HepG2 (cell line): ENCODE results near the gene HDHD3. TPM values are rescaled to one million over a fixed set of nuclear protein-coding genes. Genes with fewer than 3 reads are reported as not detected.
A peak's percentile ranks its signal among the peaks of the same experiment; 100 is the strongest.

Experiments used
- ARNTL ChIP-seq: sonication (generic); formaldehyde crosslinking; IDR thresholded peaks from 2 replicates; pipeline ENCODE4 v1.4.0; 2020; ENCODE audit warnings: mild to moderate bottlenecking, missing genetic modification reagents
- BCL6 ChIP-seq: IDR thresholded peaks from 2 replicates; pipeline ENCODE4 v1.6.1; 2016; ENCODE audit warnings: missing genetic modification reagents, missing compliant biosample characterization
- CREBL2 ChIP-seq: sonication (generic); formaldehyde crosslinking; IDR thresholded peaks from 2 replicates; pipeline ENCODE4 v1.8.1; 2023; ENCODE audit warnings: missing genetic modification reagents, mild to moderate bottlenecking, borderline replicate concordance
- ELF1 ChIP-seq: sonication (generic); formaldehyde crosslinking; IDR thresholded peaks from 2 replicates; pipeline ENCODE4 v1.4.0; 2020; ENCODE audit warnings: missing genetic modification reagents
- ERF ChIP-seq: IDR thresholded peaks from 2 replicates; pipeline ENCODE4 v1.6.1; 2018; ENCODE audit warnings: missing biosample characterization, missing genetic modification reagents
- GFI1 ChIP-seq: sonication (generic); formaldehyde crosslinking; IDR thresholded peaks from 2 replicates; pipeline ENCODE4 v1.5.0; 2020; ENCODE audit warnings: missing genetic modification reagents, mild to moderate bottlenecking, borderline replicate concordance
- HOXA5 ChIP-seq: sonication (generic); formaldehyde crosslinking; IDR thresholded peaks from 2 replicates; pipeline ENCODE4 v1.4.0; 2020; ENCODE audit warnings: missing genetic modification reagents
- MXI1 ChIP-seq: IDR thresholded peaks from 3 replicates; pipeline ENCODE4 v1.6.1; 2012; ENCODE audit warnings: low read depth, low read length, inconsistent platforms, borderline replicate concordance
- NCOA2 ChIP-seq: sonication (generic); formaldehyde crosslinking; IDR thresholded peaks from 2 replicates; pipeline ENCODE4 v1.8.0; 2022; ENCODE audit warnings: inconsistent platforms
- NFE2 ChIP-seq: sonication (generic); formaldehyde crosslinking; IDR thresholded peaks from 2 replicates; pipeline ENCODE4 v1.4.0; 2020; ENCODE audit warnings: missing genetic modification reagents
- RBM22 ChIP-seq: fragments of 200-400 bp; formaldehyde crosslinking; optimal IDR thresholded peaks from 2 replicates; pipeline ENCODE3; 2017; ENCODE audit warnings: mild to moderate bottlenecking, low read length, moderate library complexity
- TCF12 ChIP-seq, 2 experiments: fragments of 450-650 bp in 1 of 2; sonication (generic) in 1 of 2; formaldehyde crosslinking in 1 of 2; IDR thresholded peaks; 2 replicates each; pipeline versions ENCODE4 v1.6.1 to v1.8.0; 2017 to 2022; ENCODE audit warnings: antibody characterized with exemption in 1 of 2, mild to moderate bottlenecking in 1 of 2, missing genetic modification reagents in 1 of 2, moderate library complexity in 1 of 2
- USF2 ChIP-seq, 2 experiments: sonication (generic) in 1 of 2; formaldehyde crosslinking in 1 of 2; IDR thresholded peaks; 2 replicates each; pipeline versions ENCODE4 v1.5.1 to v1.6.1; 2011 to 2020; ENCODE audit warnings: borderline replicate concordance in 1 of 2, low read depth in 1 of 2, low read length in 1 of 2, mild to moderate bottlenecking in 1 of 2, missing genetic modification reagents in 1 of 2, moderate library complexity in 1 of 2
- ZNF205 ChIP-seq: IDR thresholded peaks from 2 replicates; pipeline ENCODE4 v1.6.1; 2018; ENCODE audit warnings: missing biosample characterization, missing genetic modification reagents
- ZNF460 ChIP-seq: sonication (generic); formaldehyde crosslinking; IDR thresholded peaks from 2 replicates; pipeline ENCODE4 v1.5.1; 2020; ENCODE audit warnings: missing genetic modification reagents, mild to moderate bottlenecking, borderline replicate concordance
- ZNF468 ChIP-seq: sonication (generic); formaldehyde crosslinking; IDR thresholded peaks from 2 replicates; pipeline ENCODE4 v1.8.0; 2022; ENCODE audit warnings: mild to moderate bottlenecking, moderate library complexity, missing genetic modification reagents
- ZNF703 ChIP-seq: sonication (generic); formaldehyde crosslinking; IDR thresholded peaks from 2 replicates; pipeline ENCODE4 v1.5.1; 2020; ENCODE audit warnings: missing genetic modification reagents, mild to moderate bottlenecking, moderate library complexity, borderline replicate concordance
- ZNF740 ChIP-seq: sonication (generic); formaldehyde crosslinking; IDR thresholded peaks from 2 replicates; pipeline ENCODE4 v1.4.0; 2020; ENCODE audit warnings: missing genetic modification reagents
- ZNF761 ChIP-seq: sonication (generic); formaldehyde crosslinking; conservative IDR thresholded peaks from 2 replicates; pipeline ENCODE4 v1.4.0; 2020; ENCODE audit warnings: mild to moderate bottlenecking, missing genetic modification reagents
- ZNF883 ChIP-seq: sonication (generic); formaldehyde crosslinking; IDR thresholded peaks from 2 replicates; pipeline ENCODE4 v1.5.1; 2020; ENCODE audit warnings: mild to moderate bottlenecking, missing genetic modification reagents; ENCODE audit errors: not compliant biosample characterization
- polyA plus RNA-seq, 8 experiments: library from polyadenylated mRNA; depleted of rRNA in 3 of 8; stranded (reverse) in 7 of 8; unstranded in 1 of 8; fragments of >200 nt; fragmentation: Illumina TruSeq in 4 of 8; extraction: Trizol in 4 of 8; gene quantifications; 2 replicates each; pipeline versions ENCODE4 v1.2.1 to v1.2.3, GENCODE V29; 2011 to 2016; ENCODE audit warnings: low read depth in 4 of 8, missing spikeins in 1 of 8, mixed read lengths in 1 of 8; ENCODE audit not compliant: insufficient read depth in 1 of 8
- total RNA-seq, 5 experiments: library from RNA; depleted of rRNA; stranded (reverse); fragments of >200 nt; fragmentation: Illumina TruSeq; extraction: Trizol; gene quantifications; 2 replicates each; pipeline ENCODE4 v1.2.3, GENCODE V29; 2016; ENCODE audit warnings: low read depth in 1 of 5
- TF ChIP-seq, protein P1 (sequence below): sonication (generic); formaldehyde crosslinking; IDR thresholded peaks from 2 replicates; pipeline ENCODE4 v1.9.0; 2021; ENCODE audit warnings: missing genetic modification reagents, borderline replicate concordance
- TF ChIP-seq, protein P2 (sequence below): sonication (generic); formaldehyde crosslinking; IDR thresholded peaks from 2 replicates; pipeline ENCODE4 v1.8.1; 2023; ENCODE audit warnings: mild to moderate bottlenecking, moderate library complexity, missing genetic modification reagents
- TF ChIP-seq, protein P3 (sequence below): sonication (generic); formaldehyde crosslinking; IDR thresholded peaks from 2 replicates; pipeline ENCODE4 v1.4.0; 2020; ENCODE audit warnings: mild to moderate bottlenecking, missing genetic modification reagents

Gene HDHD3
- total and polyA plus RNA-seq, 2 of the 13 experiments (the other 11 are each of a cell fraction or from before 2014, with no cell fraction given): 23.1 to 38.5 TPM

- TF ChIP-seq, protein P1, sequence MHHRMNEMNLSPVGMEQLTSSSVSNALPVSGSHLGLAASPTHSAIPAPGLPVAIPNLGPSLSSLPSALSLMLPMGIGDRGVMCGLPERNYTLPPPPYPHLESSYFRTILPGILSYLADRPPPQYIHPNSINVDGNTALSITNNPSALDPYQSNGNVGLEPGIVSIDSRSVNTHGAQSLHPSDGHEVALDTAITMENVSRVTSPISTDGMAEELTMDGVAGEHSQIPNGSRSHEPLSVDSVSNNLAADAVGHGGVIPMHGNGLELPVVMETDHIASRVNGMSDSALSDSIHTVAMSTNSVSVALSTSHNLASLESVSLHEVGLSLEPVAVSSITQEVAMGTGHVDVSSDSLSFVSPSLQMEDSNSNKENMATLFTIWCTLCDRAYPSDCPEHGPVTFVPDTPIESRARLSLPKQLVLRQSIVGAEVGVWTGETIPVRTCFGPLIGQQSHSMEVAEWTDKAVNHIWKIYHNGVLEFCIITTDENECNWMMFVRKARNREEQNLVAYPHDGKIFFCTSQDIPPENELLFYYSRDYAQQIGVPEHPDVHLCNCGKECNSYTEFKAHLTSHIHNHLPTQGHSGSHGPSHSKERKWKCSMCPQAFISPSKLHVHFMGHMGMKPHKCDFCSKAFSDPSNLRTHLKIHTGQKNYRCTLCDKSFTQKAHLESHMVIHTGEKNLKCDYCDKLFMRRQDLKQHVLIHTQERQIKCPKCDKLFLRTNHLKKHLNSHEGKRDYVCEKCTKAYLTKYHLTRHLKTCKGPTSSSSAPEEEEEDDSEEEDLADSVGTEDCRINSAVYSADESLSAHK (CRISPR knock-in tag): no peak
- TF ChIP-seq ZNF460 (CRISPR knock-in tag) (no peak; the same call in 1 of the 2 replicates), NFE2 (CRISPR knock-in tag) (no peak), HOXA5 (CRISPR knock-in tag) (no peak), ERF (CRISPR knock-in tag) (peak; percentile 36; the same call in 1 of the 2 replicates), NCOA2 (CRISPR knock-in tag) (peak; percentile 80), ELF1 (0 out of 2 replicates have a peak, but pooled peaks have one; percentile 15), BCL6 (CRISPR knock-in tag) (peak; percentile 77), RBM22 (no peak), MXI1 (no peak), ZNF883 (CRISPR knock-in tag) (no peak), GFI1 (CRISPR knock-in tag) (peak; percentile 53; the same call in 1 of the 2 replicates), ZNF761 (CRISPR knock-in tag) (no peak), CREBL2 (CRISPR knock-in tag) (no peak), ZNF468 (CRISPR knock-in tag) (no peak), ZNF205 (peak; percentile 43; the same call in 1 of the 2 replicates), TCF12 (IDR thresholded peaks at IDR 0.05) (no peak), TCF12 (CRISPR knock-in tag; IDR thresholded peaks at IDR 0.05) (no peak), USF2 (IDR thresholded peaks at IDR 0.05; ENCODE audit: low read depth, low read length) (no peak), USF2 (CRISPR knock-in tag; IDR thresholded peaks at IDR 0.05; ENCODE audit: borderline replicate concordance) (no peak), ZNF740 (0 out of 2 replicates have a peak, but pooled peaks have one; percentile 37), ARNTL (CRISPR knock-in tag) (no peak), ZNF703 (CRISPR knock-in tag) (no peak)
- TF ChIP-seq, protein P2, sequence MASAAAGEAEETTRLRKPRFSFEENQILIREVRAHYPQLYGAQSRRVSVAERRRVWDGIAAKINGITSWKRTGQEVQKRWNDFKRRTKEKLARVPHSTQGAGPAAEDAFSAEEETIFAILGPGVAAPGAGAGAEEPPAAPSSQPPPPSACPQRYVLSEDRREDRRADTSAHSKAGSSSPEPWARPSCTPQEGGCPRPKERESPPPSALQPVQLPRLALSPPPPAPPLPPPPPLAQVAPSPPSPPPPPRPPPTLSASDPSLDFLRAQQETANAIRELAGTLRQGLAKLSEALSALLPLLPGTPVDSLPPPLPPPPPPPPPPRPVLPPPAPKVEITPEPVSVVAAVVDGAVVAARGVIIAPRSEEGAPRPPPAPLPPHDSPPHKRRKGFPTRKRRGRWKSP (CRISPR knock-in tag): no peak
- TF ChIP-seq, protein P3, sequence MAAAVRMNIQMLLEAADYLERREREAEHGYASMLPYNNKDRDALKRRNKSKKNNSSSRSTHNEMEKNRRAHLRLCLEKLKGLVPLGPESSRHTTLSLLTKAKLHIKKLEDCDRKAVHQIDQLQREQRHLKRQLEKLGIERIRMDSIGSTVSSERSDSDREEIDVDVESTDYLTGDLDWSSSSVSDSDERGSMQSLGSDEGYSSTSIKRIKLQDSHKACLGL (CRISPR knock-in tag): no peak
Observed at GRCh38 chr9:113381909-113382411, 5.2 kb upstream of the HDHD3 start (continued).
